ENCODE results near the gene CETN2.

Gene CETN2

DNA sequence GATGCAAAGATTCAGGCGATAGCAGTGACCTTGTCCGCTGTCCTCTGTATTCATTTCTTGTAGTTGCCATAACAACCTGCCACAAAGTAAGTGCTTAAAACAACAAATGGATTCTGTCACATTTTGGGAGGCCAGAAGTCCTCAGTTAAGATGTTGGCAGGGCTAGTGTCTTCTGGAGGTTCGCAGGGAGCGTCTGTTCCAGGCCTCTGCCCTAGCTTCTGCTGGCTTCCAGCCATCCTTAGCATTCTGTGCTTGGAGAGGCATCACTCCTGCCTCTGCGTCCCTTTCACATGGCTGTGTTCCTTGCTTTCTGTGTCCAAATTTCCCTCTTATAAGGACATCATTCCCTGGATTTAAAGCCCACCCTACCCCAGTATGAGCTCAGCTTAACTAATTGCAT, 35.8 kb upstream of the CETN2 start:
- no peak overlapping the region for H2BK12ac ChIP-seq (ENCODE audit: low read length)
- no peak overlapping the region for H3K18ac ChIP-seq (ENCODE audit: low read length)
- no peaks in the 10 kb centered on the region for H3K4me1 ChIP-seq (ENCODE audit: control insufficient read depth in 1 of 2, insufficient read depth in 2 of 2, low read length in 2 of 2)
- no peaks in the 10 kb centered on the region for H3K9me3 ChIP-seq (ENCODE audit: insufficient read depth, low read depth, low read length)
- H3K4ac ChIP-seq (ENCODE audit: low read depth, low read length): no peak overlapping the region
- no peak overlapping the region for H2BK5ac ChIP-seq (ENCODE audit: low read depth, low read length, poor library complexity)
- WGBS (ENCODE audit: extremely low coverage, insufficient coverage, insufficient read length): no CpG with 5 or more reads among the region's 5 CpGs
- no peak overlapping the region for H3K4me2 ChIP-seq (ENCODE audit: low read length)
- H3K27me3 ChIP-seq (ENCODE audit: insufficient read depth, low read length): no peaks in the 10 kb centered on the region
- H3K9ac ChIP-seq (ENCODE audit: low read length): no peak overlapping the region
- H3K27ac ChIP-seq (ENCODE audit: low read depth, low read length): no peak overlapping the region
- no peak overlapping the region for H3K4me3 ChIP-seq (ENCODE audit: low read depth, low read length)
- H4K12ac ChIP-seq (ENCODE audit: low read depth, low read length): no peak overlapping the region
- no peaks in the 10 kb centered on the region for H3K79me1 ChIP-seq (ENCODE audit: low read length)
- no peak overlapping the region for H4K8ac ChIP-seq (ENCODE audit: low read depth, low read length)
- H4K91ac ChIP-seq (ENCODE audit: low read depth, low read length): no peak overlapping the region
- no peak overlapping the region for H2BK120ac ChIP-seq (ENCODE audit: insufficient read depth, low read length, poor library complexity)
- H3K79me2 ChIP-seq (ENCODE audit: control insufficient read depth, insufficient read depth, low read length, poor library complexity): no peaks in the 10 kb centered on the region
- H3K36me3 ChIP-seq (ENCODE audit: control insufficient read depth in 1 of 2, insufficient read depth in 2 of 2, low read length in 2 of 2): peaks cover 60 to 72% of the 10 kb centered on the region in 2 experiments
- H2AK5ac ChIP-seq (ENCODE audit: low read length): no peak overlapping the region
- no peak overlapping the region for H2AFZ ChIP-seq (ENCODE audit: insufficient read depth, low read length, poor library complexity)
- no peak overlapping the region for H3K14ac ChIP-seq (ENCODE audit: low read length)
- DNase-seq: no peak
- H3K23ac ChIP-seq (ENCODE audit: low read length): no peak overlapping the region

DNA sequence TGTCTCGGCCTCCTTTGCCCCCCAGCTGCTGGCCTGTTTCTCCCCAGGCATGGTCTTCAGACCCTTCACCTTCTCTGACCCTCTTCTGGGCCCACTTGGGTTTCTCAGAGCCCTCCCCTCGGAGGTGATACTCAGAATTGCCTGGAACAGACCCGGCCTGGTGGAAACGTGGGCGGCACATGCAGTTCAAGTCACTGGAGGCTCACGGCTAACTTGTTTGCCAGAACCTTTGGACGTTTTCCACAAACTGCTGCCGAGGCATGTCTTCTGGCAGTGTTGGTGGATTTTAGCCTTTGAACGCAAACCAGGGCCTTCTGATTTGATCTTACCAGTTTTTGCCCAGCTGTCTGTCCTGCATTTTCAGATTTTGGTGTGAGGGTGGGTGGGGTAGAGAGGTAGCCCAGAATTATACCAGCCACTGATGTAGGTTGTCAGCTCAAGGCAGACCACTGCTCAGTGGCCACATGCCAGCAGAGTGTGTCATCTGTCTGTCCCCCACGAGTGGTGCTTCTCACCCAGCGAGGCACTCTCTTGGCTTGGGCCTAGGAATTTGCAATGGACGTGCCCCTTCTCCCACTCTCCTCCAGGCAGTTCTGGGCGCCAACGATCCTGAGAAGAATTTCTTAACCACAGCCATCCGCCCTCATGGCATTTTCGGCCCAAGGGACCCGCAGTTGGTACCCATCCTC, 34.8 kb upstream of the CETN2 start:
- H2AFZ ChIP-seq (ENCODE audit: insufficient read depth, low read length, poor library complexity): no peak overlapping the region
- H3K79me1 ChIP-seq (ENCODE audit: low read length): no peaks in the 10 kb centered on the region
- H3K27ac ChIP-seq (ENCODE audit: low read depth, low read length): no peak overlapping the region
- no peak overlapping the region for H2BK120ac ChIP-seq (ENCODE audit: insufficient read depth, low read length, poor library complexity)
- no peak overlapping the region for H3K23ac ChIP-seq (ENCODE audit: low read length)
- H4K12ac ChIP-seq (ENCODE audit: low read depth, low read length): no peak overlapping the region
- H3K4ac ChIP-seq (ENCODE audit: low read depth, low read length): no peak overlapping the region
- no peak overlapping the region for H3K4me3 ChIP-seq (ENCODE audit: low read depth, low read length)
- H3K18ac ChIP-seq (ENCODE audit: low read length): no peak overlapping the region
- no peak overlapping the region for H2BK12ac ChIP-seq (ENCODE audit: low read length)
- H3K36me3 ChIP-seq (ENCODE audit: control insufficient read depth in 1 of 2, insufficient read depth in 2 of 2, low read length in 2 of 2): peaks cover 57 to 66% of the 10 kb centered on the region in 2 experiments
- H3K4me2 ChIP-seq (ENCODE audit: low read length): no peak overlapping the region
- no peak overlapping the region for H2AK5ac ChIP-seq (ENCODE audit: low read length)
- DNase-seq: no peak
- H3K79me2 ChIP-seq (ENCODE audit: control insufficient read depth, insufficient read depth, low read length, poor library complexity): no peaks in the 10 kb centered on the region
- no peak overlapping the region for H4K91ac ChIP-seq (ENCODE audit: low read depth, low read length)
- no peak overlapping the region for H2BK5ac ChIP-seq (ENCODE audit: low read depth, low read length, poor library complexity)
- H3K9me3 ChIP-seq (ENCODE audit: insufficient read depth, low read depth, low read length): no peaks in the 10 kb centered on the region
- H3K14ac ChIP-seq (ENCODE audit: low read length): no peak overlapping the region
- H4K8ac ChIP-seq (ENCODE audit: low read depth, low read length): no peak overlapping the region
- H3K9ac ChIP-seq (ENCODE audit: low read length): no peak overlapping the region
- no peaks in the 10 kb centered on the region for H3K4me1 ChIP-seq (ENCODE audit: control insufficient read depth in 1 of 2, insufficient read depth in 2 of 2, low read length in 2 of 2)
- no CpG with 5 or more reads among the region's 17 CpGs for WGBS (ENCODE audit: extremely low coverage, insufficient coverage, insufficient read length)
- no peaks in the 10 kb centered on the region for H3K27me3 ChIP-seq (ENCODE audit: insufficient read depth, low read length)

DNA sequence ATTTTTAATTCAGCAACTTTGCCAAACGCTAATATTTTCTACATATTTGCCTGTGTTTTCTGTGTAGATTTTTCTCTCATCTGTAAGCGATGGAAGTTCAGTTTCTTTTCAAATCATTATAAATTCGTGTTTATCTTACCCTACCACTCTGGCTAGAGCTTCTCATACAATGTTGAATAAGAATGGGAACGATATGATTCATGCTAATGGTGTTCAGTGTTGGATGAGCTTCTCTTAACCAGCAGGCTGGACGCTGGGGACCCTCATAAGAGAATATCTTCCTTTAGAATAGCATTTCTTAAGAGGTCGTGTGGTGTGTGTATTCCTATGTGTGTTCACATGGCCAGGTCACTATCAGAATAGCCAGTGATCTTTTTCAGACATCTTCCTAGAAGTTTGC, 31.3 kb upstream of the CETN2 start:
- no peak overlapping the region for H2BK5ac ChIP-seq (ENCODE audit: low read depth, low read length, poor library complexity)
- no peak overlapping the region for H3K4ac ChIP-seq (ENCODE audit: low read depth, low read length)
- DNase-seq: no peak
- H3K79me1 ChIP-seq (ENCODE audit: low read length): no peaks in the 10 kb centered on the region
- no peak overlapping the region for H4K8ac ChIP-seq (ENCODE audit: low read depth, low read length)
- no peaks in the 10 kb centered on the region for H3K9me3 ChIP-seq (ENCODE audit: insufficient read depth, low read depth, low read length)
- H3K14ac ChIP-seq (ENCODE audit: low read length): no peak overlapping the region
- H4K12ac ChIP-seq (ENCODE audit: low read depth, low read length): no peak overlapping the region
- no peak overlapping the region for H3K4me2 ChIP-seq (ENCODE audit: low read length)
- no peak overlapping the region for H4K91ac ChIP-seq (ENCODE audit: low read depth, low read length)
- H3K27ac ChIP-seq (ENCODE audit: low read depth, low read length): no peak overlapping the region
- H3K18ac ChIP-seq (ENCODE audit: low read length): no peak overlapping the region
- H3K4me1 ChIP-seq (ENCODE audit: control insufficient read depth in 1 of 2, insufficient read depth in 2 of 2, low read length in 2 of 2): no peaks in the 10 kb centered on the region
- no CpG with 5 or more reads among the region's 6 CpGs for WGBS (ENCODE audit: extremely low coverage, insufficient coverage, insufficient read length)
- H3K79me2 ChIP-seq (ENCODE audit: control insufficient read depth, insufficient read depth, low read length, poor library complexity): no peaks in the 10 kb centered on the region
- H2AFZ ChIP-seq (ENCODE audit: insufficient read depth, low read length, poor library complexity): no peak overlapping the region
- no peak overlapping the region for H2BK12ac ChIP-seq (ENCODE audit: low read length)
- H3K4me3 ChIP-seq (ENCODE audit: low read depth, low read length): no peak overlapping the region
- no peak overlapping the region for H2AK5ac ChIP-seq (ENCODE audit: low read length)
- H3K36me3 ChIP-seq (ENCODE audit: control insufficient read depth in 1 of 2, insufficient read depth in 2 of 2, low read length in 2 of 2): peaks cover 35 to 53% of the 10 kb centered on the region in 2 experiments
- no peak overlapping the region for H2BK120ac ChIP-seq (ENCODE audit: insufficient read depth, low read length, poor library complexity)
- no peaks in the 10 kb centered on the region for H3K27me3 ChIP-seq (ENCODE audit: insufficient read depth, low read length)
- no peak overlapping the region for H3K9ac ChIP-seq (ENCODE audit: low read length)
- no peak overlapping the region for H3K23ac ChIP-seq (ENCODE audit: low read length)

DNA sequence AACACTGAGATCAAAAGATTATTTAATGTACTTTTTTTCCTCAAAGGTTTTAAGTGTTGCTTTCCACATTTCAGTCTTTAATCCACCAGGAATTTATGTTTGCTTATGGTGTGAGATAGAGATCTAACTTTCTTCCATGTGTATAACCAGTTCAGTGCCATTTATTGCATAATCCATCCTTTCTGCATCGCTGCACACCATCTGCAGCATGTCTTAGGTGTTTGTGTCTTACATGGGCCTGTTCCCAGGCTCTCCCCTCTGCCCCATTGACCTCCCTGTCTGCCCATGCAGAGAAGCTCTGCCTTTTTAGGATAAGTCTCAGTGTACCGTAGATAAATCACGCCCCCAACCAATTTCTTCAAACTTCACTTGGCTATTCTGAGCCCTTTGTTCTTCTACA, 30.6 kb upstream of the CETN2 start:
- Histone ChIP-seq H3K79me2 (ENCODE audit: control insufficient read depth, insufficient read depth, low read length, poor library complexity) (no peaks in the 10 kb centered on the region), H3K23ac (ENCODE audit: low read length) (no peak overlapping the region), H4K12ac (ENCODE audit: low read depth, low read length) (no peak overlapping the region), H3K4me1 (ENCODE audit: control insufficient read depth in 1 of 2, insufficient read depth in 2 of 2, low read length in 2 of 2) (no peaks in the 10 kb centered on the region), H3K27me3 (ENCODE audit: insufficient read depth, low read length) (no peaks in the 10 kb centered on the region), H2AFZ (ENCODE audit: insufficient read depth, low read length, poor library complexity) (no peak overlapping the region), H4K91ac (ENCODE audit: low read depth, low read length) (no peak overlapping the region), H2BK120ac (ENCODE audit: insufficient read depth, low read length, poor library complexity) (no peak overlapping the region), H3K4me3 (ENCODE audit: low read depth, low read length) (no peak overlapping the region), H2BK5ac (ENCODE audit: low read depth, low read length, poor library complexity) (no peak overlapping the region), H3K4me2 (ENCODE audit: low read length) (no peak overlapping the region), H3K18ac (ENCODE audit: low read length) (no peak overlapping the region), H3K9me3 (ENCODE audit: insufficient read depth, low read depth, low read length) (no peaks in the 10 kb centered on the region), H3K27ac (ENCODE audit: low read depth, low read length) (no peak overlapping the region), H3K14ac (ENCODE audit: low read length) (no peak overlapping the region), H3K79me1 (ENCODE audit: low read length) (no peaks in the 10 kb centered on the region), H3K9ac (ENCODE audit: low read length) (no peak overlapping the region), H4K8ac (ENCODE audit: low read depth, low read length) (no peak overlapping the region), H3K36me3 (ENCODE audit: control insufficient read depth in 1 of 2, insufficient read depth in 2 of 2, low read length in 2 of 2) (peaks cover 34 to 45% of the 10 kb centered on the region in 2 experiments), H3K4ac (ENCODE audit: low read depth, low read length) (no peak overlapping the region), H2AK5ac (ENCODE audit: low read length) (no peak overlapping the region), H2BK12ac (ENCODE audit: low read length) (no peak overlapping the region)
- no CpG with 5 or more reads among the region's 3 CpGs for WGBS (ENCODE audit: extremely low coverage, insufficient coverage, insufficient read length)
- peak in 1 of 2 donors; percentile 8 for DNase-seq
